GM19397 (cell line): ENCODE data around the gene APEH.

Experiments
- ATAC-seq: cut with Tn5 transposase; IDR thresholded peaks from one replicate; pipeline ENCODE4 v1.9.1; 2021; ENCODE audit warnings: mild to moderate bottlenecking, moderate library complexity; ENCODE audit not compliant: unreplicated experiment

Gene APEH

GRCh38 chr3:49723628-49724551 is 49.7 kb downstream of the APEH start, which contains the start of gene GMPPB:
Gene GMPPB, minus strand, starts transcription at chr3:49723951. Its CDS starts 225 bp downstream, at chr3:49723726.
- ATAC-seq = peak; percentile 78

GRCh38 chr3:49724586-49724985 is 50.4 kb downstream of the APEH start:
- no peak for ATAC-seq

- no peak for ATAC-seq
These were observed 51.9 kb downstream of the APEH start for GRCh38 chr3:49725906-49726681.

- ATAC-seq = no peak
These were observed 53.2 kb downstream of the APEH start for GRCh38 chr3:49727154-49727923.

- ATAC-seq = no peak
These were observed 53.8 kb downstream of the APEH start for GRCh38 chr3:49727924-49728361.

GRCh38 chr3:49729966-49730609 is 55.9 kb downstream of the APEH start:
- ATAC-seq = no peak

- ATAC-seq = no peak
These were observed 58.4 kb downstream of the APEH start for GRCh38 chr3:49732597-49732996.

- ATAC-seq = no peak
These were observed 59.4 kb downstream of the APEH start for GRCh38 chr3:49733551-49733950.
